SJSA1 (cell line): ENCODE results near the gene DGKB. TPM values are rescaled to one million over a fixed set of nuclear protein-coding genes. Genes with fewer than 3 reads are reported as not detected.

Experiments
- DNase-seq, 2 experiments: peaks; one replicate each; pipeline ENCODE4 v3.0.0-alpha.2; 2015 to 2020; ENCODE audit warnings: low spot score in 2 of 2, low read depth in 1 of 2
- H3K27ac ChIP-seq: fragments of 250-450 bp; sonication (Bioruptor Pico); 2 replicates; pipeline ENCODE4 v1.5.1; 2020; ENCODE audit warnings: mild to moderate bottlenecking, moderate library complexity
- H3K27me3 ChIP-seq: fragments of 250-450 bp; sonication (Bioruptor Pico); replicated peaks from 2 replicates; pipeline ENCODE4 v1.5.1; 2020; ENCODE audit warnings: mild to moderate bottlenecking, moderate library complexity
- H3K36me3 ChIP-seq: fragments of 250-450 bp; sonication (Bioruptor Pico); 2 replicates; pipeline ENCODE4 v1.5.1; 2020; ENCODE audit warnings: mild to moderate bottlenecking
- H3K4me1 ChIP-seq: fragments of 250-450 bp; sonication (Bioruptor Pico); replicated peaks from 2 replicates; pipeline ENCODE4 v1.6.1; 2021; ENCODE audit warnings: mild to moderate bottlenecking
- H3K4me3 ChIP-seq: fragments of 250-450 bp; sonication (Bioruptor Pico); 2 replicates; pipeline ENCODE4 v1.5.1; 2020; ENCODE audit warnings: mild to moderate bottlenecking
- H3K9me3 ChIP-seq: fragments of 250-450 bp; sonication (Bioruptor Pico); replicated peaks from 2 replicates; pipeline ENCODE4 v1.5.1; 2020; ENCODE audit warnings: mild to moderate bottlenecking
- total RNA-seq: library from RNA; depleted of rRNA; stranded (reverse); fragments of >200 nt; shearing (Covaris generic); gene quantifications from 2 replicates; pipeline ENCODE4 v1.2.3, GENCODE V29; 2014

DGKB gene
- total RNA-seq, 1 experiment from 2014 or later = not detected

DNA sequence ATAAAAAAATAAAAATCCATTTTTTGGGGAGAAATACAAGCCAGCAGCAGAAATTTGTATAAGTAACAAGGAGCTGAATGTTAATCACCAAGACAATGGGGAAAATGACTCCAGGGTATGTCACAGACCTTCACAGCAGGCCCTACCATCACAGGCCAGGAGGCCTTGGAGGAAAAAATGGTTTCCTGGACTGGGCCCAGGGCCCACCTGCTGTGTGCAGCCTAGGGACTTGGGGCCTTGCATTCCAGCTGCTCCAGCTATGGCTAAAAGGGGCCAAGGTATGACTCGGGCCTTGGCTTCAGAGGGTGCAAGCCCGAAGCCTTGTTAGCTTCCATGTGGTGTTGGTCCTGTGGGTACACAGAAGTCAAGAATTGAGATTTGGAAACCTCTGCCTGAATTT is 126.3 kb downstream of the DGKB start:
- DNase-seq = no peak
- Histone ChIP-seq H3K36me3 (no peaks in the 10 kb centered on the region), H3K27me3 (no peaks in the 10 kb centered on the region), H3K4me1 (no peaks in the 10 kb centered on the region), H3K27ac (no peak overlapping the region), H3K4me3 (no peak overlapping the region), H3K9me3 (no peaks in the 10 kb centered on the region)

- no peaks in the 10 kb centered on the region for H3K9me3 ChIP-seq
- H3K4me1 ChIP-seq = no peaks in the 10 kb centered on the region
- no peak for DNase-seq
- H3K27ac ChIP-seq = no peak overlapping the region
- H3K27me3 ChIP-seq = no peaks in the 10 kb centered on the region
- H3K36me3 ChIP-seq = no peaks in the 10 kb centered on the region
- H3K4me3 ChIP-seq = no peak overlapping the region
Observed at GRCh38 chr7:14773729-14774271, 128.8 kb downstream of the DGKB start.

- Histone ChIP-seq H3K27me3 (no peaks in the 10 kb centered on the region), H3K4me1 (no peaks in the 10 kb centered on the region), H3K27ac (no peak overlapping the region), H3K4me3 (no peak overlapping the region), H3K36me3 (no peaks in the 10 kb centered on the region), H3K9me3 (no peaks in the 10 kb centered on the region)
- no peak for DNase-seq
Observed at GRCh38 chr7:14770614-14771013, 131.9 kb downstream of the DGKB start.

GRCh38 chr7:14769261-14769660 is 133.3 kb downstream of the DGKB start:
- Histone ChIP-seq H3K9me3 (no peaks in the 10 kb centered on the region), H3K4me1 (no peaks in the 10 kb centered on the region), H3K27ac (no peak overlapping the region), H3K36me3 (no peaks in the 10 kb centered on the region), H3K4me3 (no peak overlapping the region), H3K27me3 (no peaks in the 10 kb centered on the region)
- DNase-seq = no peak

DNA sequence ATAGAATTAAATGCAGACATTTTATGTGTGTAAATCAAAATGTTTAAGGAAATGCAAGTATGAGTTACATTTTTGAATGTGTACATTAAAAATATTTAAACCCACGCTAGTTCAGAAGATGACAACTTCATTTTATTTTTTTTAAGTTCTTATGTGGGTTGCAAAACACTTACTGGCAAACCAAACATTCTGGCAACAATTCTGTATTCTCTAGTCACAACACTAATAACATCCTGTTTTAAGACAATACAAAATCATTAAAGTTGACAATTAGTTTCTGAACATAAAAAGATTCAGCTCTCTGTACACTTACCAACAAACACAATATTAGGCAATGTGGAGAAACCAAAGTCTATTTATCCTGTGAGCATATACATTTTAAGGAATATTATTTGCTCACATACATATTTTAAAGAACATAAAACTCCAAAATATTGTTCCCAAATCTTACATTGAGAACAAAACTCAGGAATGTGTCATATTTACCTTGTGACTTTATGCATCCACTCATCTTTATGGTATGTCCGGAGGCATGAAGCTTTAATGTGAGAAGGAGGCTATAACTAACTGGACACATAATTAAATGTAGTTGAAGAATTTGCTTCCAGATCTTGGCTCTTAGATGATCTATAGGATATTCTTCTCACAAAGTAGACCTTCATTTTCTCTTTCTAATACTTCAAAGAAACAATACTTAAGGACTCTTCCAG is 134.7 kb downstream of the DGKB start:
- DNase-seq = no peak
- Histone ChIP-seq H3K36me3 (no peaks in the 10 kb centered on the region), H3K4me1 (no peaks in the 10 kb centered on the region), H3K4me3 (no peak overlapping the region), H3K27me3 (no peaks in the 10 kb centered on the region), H3K27ac (no peak overlapping the region), H3K9me3 (no peaks in the 10 kb centered on the region)

- Histone ChIP-seq H3K9me3 (no peaks in the 10 kb centered on the region), H3K4me3 (no peak overlapping the region), H3K27me3 (no peaks in the 10 kb centered on the region), H3K27ac (no peak overlapping the region), H3K4me1 (no peaks in the 10 kb centered on the region), H3K36me3 (no peaks in the 10 kb centered on the region)
- DNase-seq = no peak
Observed at GRCh38 chr7:14766747-14767146, 135.8 kb downstream of the DGKB start.

GRCh38 chr7:14765731-14766130 is 136.8 kb downstream of the DGKB start:
- DNase-seq = no peak
- no peaks in the 10 kb centered on the region for H3K27me3 ChIP-seq
- H3K9me3 ChIP-seq = no peaks in the 10 kb centered on the region
- no peaks in the 10 kb centered on the region for H3K4me1 ChIP-seq
- H3K4me3 ChIP-seq = no peak overlapping the region
- H3K27ac ChIP-seq = no peak overlapping the region
- H3K36me3 ChIP-seq = no peaks in the 10 kb centered on the region

DNA sequence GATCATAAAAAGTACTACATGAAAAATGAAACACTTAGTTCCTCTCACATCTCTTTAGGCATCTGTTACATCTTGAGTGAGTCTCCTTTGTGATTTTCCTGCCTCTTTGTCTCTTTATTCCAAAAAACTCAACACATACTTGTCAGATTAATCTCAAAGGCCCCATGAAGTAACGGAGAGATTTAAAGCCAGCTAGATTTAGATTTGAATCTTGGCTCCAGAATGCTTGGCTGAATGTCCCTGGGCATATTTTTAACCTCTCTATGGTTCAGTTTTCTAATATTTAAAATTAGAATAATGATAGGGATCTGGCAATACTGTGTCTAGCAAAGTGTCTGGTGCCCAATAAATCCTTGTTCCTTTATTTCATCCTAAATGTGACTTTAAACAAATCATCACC is 140.0 kb downstream of the DGKB start:
- no peaks in the 10 kb centered on the region for H3K36me3 ChIP-seq
- H3K4me1 ChIP-seq = no peaks in the 10 kb centered on the region
- H3K4me3 ChIP-seq = no peak overlapping the region
- no peak overlapping the region for H3K27ac ChIP-seq
- DNase-seq = no peak
- no peaks in the 10 kb centered on the region for H3K9me3 ChIP-seq
- no peaks in the 10 kb centered on the region for H3K27me3 ChIP-seq

GRCh38 chr7:14761510-14762296 is 140.8 kb downstream of the DGKB start:
- Histone ChIP-seq H3K27me3 (no peaks in the 10 kb centered on the region), H3K27ac (no peak overlapping the region), H3K36me3 (no peaks in the 10 kb centered on the region), H3K4me3 (no peak overlapping the region), H3K9me3 (no peaks in the 10 kb centered on the region), H3K4me1 (no peaks in the 10 kb centered on the region)
- no peak for DNase-seq

- Histone ChIP-seq H3K27ac (no peak overlapping the region), H3K27me3 (no peaks in the 10 kb centered on the region), H3K4me1 (no peaks in the 10 kb centered on the region), H3K36me3 (no peaks in the 10 kb centered on the region), H3K9me3 (no peaks in the 10 kb centered on the region), H3K4me3 (no peak overlapping the region)
- no peak for DNase-seq
Observed at GRCh38 chr7:14760730-14761478, 141.6 kb downstream of the DGKB start.

GRCh38 chr7:14759785-14760184 is 142.8 kb downstream of the DGKB start:
- H3K36me3 ChIP-seq = no peaks in the 10 kb centered on the region
- no peaks in the 10 kb centered on the region for H3K4me1 ChIP-seq
- DNase-seq = no peak
- no peak overlapping the region for H3K27ac ChIP-seq
- no peaks in the 10 kb centered on the region for H3K27me3 ChIP-seq
- H3K9me3 ChIP-seq = no peaks in the 10 kb centered on the region
- no peak overlapping the region for H3K4me3 ChIP-seq

DNA sequence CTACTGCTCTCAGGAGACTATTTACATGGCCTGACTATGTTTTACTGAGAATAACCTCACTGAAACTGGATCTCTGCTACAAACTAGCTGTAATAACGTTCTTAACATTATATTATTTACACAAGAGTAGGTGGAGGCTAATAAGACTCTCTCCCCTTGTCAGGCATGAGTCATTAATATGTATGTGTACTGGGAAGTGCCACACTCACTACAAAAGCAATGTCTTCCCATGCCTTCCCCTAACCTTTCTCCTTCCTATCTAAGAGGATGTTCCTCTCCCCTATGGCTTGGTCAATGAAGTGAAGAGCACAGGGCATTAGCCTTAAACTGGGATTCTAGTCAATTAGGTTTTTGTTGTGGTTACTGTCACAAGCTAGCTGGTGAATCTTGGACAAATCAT is 147.9 kb downstream of the DGKB start:
- no peaks in the 10 kb centered on the region for H3K9me3 ChIP-seq
- H3K36me3 ChIP-seq = no peaks in the 10 kb centered on the region
- H3K4me1 ChIP-seq = no peaks in the 10 kb centered on the region
- no peak overlapping the region for H3K4me3 ChIP-seq
- no peaks in the 10 kb centered on the region for H3K27me3 ChIP-seq
- DNase-seq = no peak
- no peak overlapping the region for H3K27ac ChIP-seq

DNA sequence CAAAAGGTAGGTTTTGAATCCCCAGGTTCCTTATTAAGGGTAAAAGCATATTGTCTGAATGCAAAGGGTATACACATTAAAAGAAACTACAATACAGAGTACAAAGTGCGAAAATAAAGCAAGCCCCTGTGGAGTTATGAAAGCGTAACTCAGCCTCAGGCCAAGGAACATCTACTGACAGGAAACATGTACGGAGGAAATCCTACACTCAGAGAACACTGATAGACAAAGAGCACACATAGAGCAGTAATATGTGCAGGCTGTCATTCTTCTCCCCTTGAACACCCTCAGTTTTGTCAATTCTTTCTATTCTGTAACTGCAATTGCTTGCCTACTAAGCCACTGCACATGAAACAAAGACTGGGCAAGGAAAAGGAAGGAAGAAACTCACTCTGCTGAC is 150.2 kb downstream of the DGKB start:
- no peaks in the 10 kb centered on the region for H3K4me1 ChIP-seq

GRCh38 chr7:14751461-14751860 is 151.1 kb downstream of the DGKB start:
- Histone ChIP-seq H3K4me3 (no peak overlapping the region), H3K27me3 (no peaks in the 10 kb centered on the region), H3K4me1 (no peaks in the 10 kb centered on the region), H3K36me3 (no peaks in the 10 kb centered on the region), H3K9me3 (no peaks in the 10 kb centered on the region), H3K27ac (no peak overlapping the region)
- no peak for DNase-seq

More for the DNA sequence above, 150.2 kb downstream of the DGKB start:
- no peak for DNase-seq
- Histone ChIP-seq H3K27me3 (no peaks in the 10 kb centered on the region), H3K9me3 (no peaks in the 10 kb centered on the region), H3K4me3 (no peak overlapping the region), H3K36me3 (no peaks in the 10 kb centered on the region), H3K27ac (no peak overlapping the region)
